GM04504 (cell line): ENCODE data around the gene AP1B1.
"Not testable (repeated sequence)": the region's sequence is repeated elsewhere in the genome, so short reads cannot be mapped to it uniquely, and the experiment has no call there.

Experiments
- DNase-seq: peaks from one replicate; pipeline ENCODE4 v3.0.0-alpha.2; 2012; ENCODE audit warnings: low read depth

Gene AP1B1

DNA sequence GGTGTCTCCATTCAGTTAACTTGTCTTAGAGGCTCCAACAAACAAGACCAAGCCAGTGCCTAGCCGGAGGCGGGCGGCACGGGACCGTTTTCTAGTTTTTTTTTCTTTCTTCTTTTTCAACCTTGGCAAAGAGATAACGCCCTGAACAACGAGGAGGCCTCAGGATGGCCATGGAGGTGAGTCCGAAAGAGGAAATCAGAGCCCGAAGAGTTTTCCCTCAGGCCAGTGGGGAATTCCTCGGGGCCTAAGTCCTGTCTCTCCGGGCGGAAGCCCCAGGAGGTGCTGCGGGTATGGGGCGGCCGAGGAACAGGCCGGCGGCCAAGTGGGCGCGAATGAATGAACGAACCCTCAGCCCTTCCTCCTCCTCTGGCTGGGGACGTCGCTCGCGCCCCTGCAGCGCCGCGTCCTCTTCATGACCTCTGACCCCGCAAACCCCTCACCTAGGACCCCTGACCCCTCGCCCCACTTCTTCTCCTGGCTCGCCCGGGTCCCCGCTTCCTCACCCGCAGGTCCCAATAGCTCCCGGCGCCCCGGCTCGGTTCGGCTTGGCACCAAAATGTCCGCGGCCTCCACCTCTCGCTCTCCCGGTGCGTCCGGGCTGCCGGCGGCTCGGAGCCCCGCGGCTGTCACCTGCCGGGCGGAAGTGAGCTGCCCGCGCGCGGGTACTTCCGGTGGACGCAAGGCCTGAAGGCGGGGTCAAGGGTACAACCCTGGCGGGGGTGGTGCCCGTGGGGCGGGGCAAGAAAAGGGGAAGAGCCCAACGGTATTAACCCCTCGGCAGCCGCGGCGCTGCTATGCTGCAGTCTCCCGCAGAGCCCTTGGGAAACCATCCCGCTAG lies at the start of gene AP1B1:
TSS of gene AP1B1 (minus strand) at position 650 of the 838 bp plus-strand sequence. CDS start 21,327 bp downstream, outside the sequence.
- peak; percentile 67 for DNase-seq

- DNase-seq, result no peak
These were observed 47.1 kb upstream of the AP1B1 start for GRCh38 chr22:29435236-29436136.

DNA sequence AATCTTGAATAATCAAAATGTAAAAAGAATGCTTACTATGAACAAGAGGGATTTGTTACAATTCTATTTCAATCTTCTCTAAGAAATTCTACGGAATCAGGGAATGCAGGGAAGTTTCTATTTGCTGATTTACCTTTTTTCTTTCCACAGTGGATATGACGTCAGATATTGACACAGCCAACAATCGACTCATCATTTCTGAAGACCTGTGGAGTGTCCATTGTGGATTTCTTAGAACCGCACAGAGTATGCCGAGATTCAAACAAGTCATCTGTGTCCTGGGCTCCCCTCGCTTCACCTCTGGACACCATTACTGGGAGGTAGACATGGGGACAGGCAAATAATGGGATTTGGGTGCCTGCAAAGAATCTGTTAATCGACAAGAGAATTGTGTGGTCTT lies 45.9 kb upstream of the AP1B1 start:
- DNase-seq, result no peak

DNA sequence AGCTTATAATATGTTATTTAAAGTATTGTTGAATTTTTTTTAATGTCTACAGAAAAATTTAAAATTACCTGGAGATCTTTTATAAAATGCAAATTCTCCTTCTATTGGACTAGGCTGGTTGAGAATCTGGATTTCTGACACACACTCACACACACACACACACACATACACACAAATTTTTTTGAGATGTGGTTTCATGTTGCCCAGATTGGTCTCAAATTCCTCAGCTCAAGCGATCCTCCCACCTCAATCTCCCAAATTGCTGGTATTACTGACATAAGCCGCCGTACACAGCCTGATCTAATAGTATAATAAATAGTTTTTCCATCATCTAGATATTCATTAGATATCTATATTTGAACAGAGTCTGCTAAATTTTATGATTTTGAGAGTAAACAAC lies 45.5 kb upstream of the AP1B1 start:
- no peak for DNase-seq

GRCh38 chr22:29431986-29432385 lies 43.6 kb upstream of the AP1B1 start:
- DNase-seq, result no peak

DNA sequence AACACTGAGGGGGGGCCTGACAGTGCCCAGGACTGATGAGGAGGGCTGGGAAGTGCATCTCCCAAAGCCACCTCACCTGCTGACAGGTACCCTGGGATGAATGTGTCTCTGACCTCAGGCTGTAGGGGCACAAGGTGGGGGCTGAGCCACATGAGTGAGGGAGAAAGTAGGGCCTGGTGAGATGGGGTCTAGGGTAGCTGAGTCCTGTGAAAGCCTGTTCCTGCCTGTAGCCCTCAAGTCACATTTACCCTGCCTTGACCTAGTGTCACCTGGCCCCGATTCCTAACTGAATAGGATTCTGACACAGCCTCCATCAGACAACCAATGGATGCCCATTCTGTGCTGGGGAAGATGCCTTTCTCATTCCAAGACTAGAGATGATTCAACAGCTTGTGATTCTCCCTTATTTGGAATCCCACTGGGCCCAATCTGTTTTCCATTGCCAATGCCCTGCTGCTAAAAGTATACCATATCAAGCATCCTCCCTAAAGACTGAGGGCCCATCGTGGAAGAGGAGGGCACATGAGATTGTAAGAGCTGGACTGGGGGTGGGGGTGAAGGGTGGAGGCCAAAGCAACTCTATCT lies 38.9 kb upstream of the AP1B1 start:
- peak; percentile 1 for DNase-seq

- DNase-seq, result no peak
These were observed 38.1 kb upstream of the AP1B1 start for GRCh38 chr22:29426476-29426875.

DNA sequence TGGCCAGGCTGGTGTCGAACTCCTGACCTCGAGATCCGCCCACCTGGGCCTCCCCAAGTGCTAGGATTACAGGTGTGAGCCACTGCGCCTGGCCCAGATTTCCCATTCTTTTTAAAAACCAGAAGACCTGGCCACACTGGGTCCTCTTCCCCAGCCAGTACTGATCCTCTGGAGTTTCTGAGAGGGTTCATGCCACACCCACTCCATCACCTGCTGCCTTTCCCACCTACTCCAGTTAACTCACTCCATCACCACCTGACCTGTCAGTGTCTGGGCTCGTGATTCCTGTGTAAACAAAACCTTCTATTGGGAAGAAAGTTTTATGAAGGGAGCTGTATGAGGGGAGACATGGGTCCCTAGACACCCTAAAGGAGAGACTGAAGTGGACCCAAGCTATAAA lies 30.3 kb upstream of the AP1B1 start:
- not testable (repeated sequence) for DNase-seq

- not testable (repeated sequence) for DNase-seq
These were observed 26.7 kb upstream of the AP1B1 start for GRCh38 chr22:29414951-29415591.

GRCh38 chr22:29412772-29413171 lies 24.4 kb upstream of the AP1B1 start:
- DNase-seq, result not testable (repeated sequence)

DNA sequence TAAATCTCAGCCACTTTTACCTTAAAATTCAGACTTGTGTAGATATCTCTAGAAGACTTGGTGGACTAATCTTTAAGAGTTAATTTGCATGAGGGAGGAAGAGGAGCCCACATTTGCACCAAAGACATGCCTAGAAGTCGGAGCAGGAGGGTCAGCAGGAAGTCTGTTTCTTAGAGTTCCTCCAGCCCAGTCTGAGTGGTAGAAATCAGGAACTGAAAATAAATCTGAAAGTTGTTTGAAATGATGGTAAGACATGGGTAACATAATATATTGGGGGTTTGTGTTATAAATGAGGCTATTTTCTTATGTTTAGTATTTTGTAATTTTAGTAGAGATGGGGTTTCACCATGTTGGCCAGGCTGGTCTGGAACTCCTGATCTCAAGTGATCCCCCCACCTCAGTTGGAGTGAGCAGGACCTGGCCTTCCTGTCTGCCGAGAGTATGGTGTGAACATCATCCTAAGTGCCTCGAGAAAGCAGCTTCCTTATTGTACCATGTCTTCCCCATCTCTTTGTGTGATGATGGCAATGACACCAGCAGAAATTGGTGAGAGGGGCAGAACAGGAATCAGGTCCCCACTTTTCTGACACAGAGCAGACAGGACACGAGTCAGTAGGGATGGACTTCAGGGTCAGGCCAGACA lies 23.3 kb upstream of the AP1B1 start:
- DNase-seq, result not testable (repeated sequence)

DNA sequence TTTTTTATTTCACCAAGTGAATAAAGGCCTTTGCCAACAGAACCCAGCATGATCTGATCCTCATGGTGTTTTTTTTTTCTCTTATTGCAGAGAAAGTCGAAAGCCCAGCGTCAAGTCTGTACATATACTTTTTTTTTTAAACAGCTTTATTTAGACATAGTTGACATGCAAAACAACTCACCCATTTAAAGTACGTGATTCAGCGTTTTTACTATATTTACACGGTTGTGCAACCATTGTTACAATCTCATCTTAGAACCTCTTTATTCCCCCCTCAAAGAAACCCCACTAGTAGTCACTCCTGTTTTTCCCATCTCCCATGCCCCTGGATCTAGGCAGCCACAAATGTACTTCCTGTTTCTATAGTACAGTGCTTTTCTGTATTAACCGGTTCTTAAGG lies 20.6 kb upstream of the AP1B1 start:
- no peak for DNase-seq

GRCh38 chr22:29401538-29401937 lies 13.2 kb upstream of the AP1B1 start:
- DNase-seq, result not testable (repeated sequence)

- DNase-seq, result no peak
These were observed 12.2 kb upstream of the AP1B1 start for GRCh38 chr22:29400576-29400975.

- no peak for DNase-seq
These were observed 9.4 kb upstream of the AP1B1 start for GRCh38 chr22:29397791-29398190.

GRCh38 chr22:29396126-29396525 lies 7.8 kb upstream of the AP1B1 start:
- DNase-seq, result no peak

DNA sequence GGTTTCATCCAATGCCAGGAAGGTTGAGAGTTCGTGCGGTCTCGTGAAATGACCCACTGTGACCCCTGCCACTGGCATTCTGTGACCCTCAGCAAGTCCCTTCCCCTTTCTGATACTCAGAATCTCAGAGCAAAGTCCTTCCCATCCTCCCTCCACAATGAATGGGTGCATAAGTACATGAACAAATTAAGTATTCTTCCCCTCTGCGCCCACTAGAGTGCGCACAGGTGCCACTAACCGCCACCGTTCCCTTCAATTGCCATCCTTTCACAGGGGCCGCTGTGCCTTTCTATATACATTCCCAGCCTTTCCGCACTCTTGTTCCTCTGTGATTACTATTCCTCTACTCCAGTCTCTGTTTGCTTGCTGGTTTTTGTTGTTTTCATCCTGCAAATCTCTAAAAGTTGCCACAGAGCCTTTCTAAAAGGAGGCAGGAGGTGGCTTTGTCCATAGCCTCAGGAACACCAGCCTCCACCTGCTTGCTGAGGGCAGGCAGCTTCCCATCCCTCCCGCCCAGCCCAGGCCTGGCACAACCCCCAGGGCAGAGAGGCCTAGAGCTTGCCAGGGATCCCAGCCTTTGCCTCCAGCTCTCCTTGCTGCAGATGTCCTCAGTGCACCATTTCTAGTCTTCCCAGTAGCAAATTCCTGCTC lies 6.7 kb upstream of the AP1B1 start:
- peak; percentile 39 for DNase-seq

DNA sequence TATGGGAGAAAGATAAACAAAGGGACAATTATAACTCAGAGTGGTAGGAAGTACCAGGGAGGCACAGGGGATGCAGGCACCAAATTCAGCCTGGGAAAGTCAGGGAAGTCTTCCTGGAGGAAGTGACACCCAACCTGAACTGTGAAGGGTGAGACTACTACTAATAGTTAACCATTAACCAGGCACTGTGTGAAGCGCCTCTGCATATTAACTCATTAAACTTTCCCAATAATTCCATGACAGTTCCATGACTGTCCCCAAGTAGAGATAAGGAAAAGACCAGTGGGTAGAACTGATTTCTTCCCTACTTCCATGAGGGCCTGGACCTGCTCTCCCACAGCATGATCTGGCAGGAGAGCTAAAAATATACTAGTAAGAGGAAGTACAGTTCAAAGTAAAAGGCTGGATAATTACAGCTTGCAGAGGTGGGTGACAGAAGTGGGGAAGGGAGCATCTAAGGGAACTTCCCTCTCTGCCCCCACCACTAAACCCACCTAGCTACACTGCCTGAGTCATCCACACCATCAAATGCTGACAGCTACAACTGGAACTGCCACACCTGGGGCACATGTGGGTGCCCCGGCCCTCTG lies 4.7 kb upstream of the AP1B1 start:
- no peak for DNase-seq

- DNase-seq, result no peak
These were observed 3.2 kb upstream of the AP1B1 start for GRCh38 chr22:29391546-29391945.

DNA sequence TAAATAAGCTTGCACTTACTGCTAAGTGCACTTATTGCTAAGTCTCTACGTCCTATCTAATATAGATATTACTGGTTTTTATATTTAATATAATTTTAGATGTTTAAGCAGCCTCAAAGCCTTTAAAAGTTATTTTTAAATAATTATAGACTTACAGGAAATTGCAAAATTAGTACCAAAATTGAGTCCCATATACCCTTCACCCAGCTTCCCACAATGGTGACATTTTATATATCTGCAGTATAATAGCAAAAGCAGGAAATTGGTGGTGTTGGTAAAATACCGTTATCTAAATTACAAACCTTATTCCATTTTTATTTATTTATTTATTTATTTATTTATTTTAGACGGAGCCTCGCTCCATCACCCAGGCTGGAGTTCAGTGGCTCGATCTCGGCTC lies 1.9 kb upstream of the AP1B1 start:
- DNase-seq, result no peak

GRCh38 chr22:29388759-29389090 lies 355 bp upstream of the AP1B1 start:
- DNase-seq, result no peak
